AG09309 (cell line): ENCODE measurements around the gene PRKN.

Source experiments
- DNase-seq: peaks from one replicate; pipeline ENCODE4 v3.0.0-alpha.2; 2010; ENCODE audit warnings: low read depth
- H3K4me3 ChIP-seq: 2 replicates; pipeline ENCODE4 v1.5.1; 2011; ENCODE audit warnings: mild to moderate bottlenecking, low read depth, low read length, moderate library complexity; ENCODE audit not compliant: control insufficient read depth
- CTCF ChIP-seq: IDR thresholded peaks from 2 replicates; pipeline ENCODE4 v1.5.1; 2011; ENCODE audit warnings: mild to moderate bottlenecking, low read depth, low read length, inconsistent platforms; ENCODE audit not compliant: insufficient read depth, control insufficient read depth; ENCODE audit errors: missing control alignments

Gene PRKN

DNA sequence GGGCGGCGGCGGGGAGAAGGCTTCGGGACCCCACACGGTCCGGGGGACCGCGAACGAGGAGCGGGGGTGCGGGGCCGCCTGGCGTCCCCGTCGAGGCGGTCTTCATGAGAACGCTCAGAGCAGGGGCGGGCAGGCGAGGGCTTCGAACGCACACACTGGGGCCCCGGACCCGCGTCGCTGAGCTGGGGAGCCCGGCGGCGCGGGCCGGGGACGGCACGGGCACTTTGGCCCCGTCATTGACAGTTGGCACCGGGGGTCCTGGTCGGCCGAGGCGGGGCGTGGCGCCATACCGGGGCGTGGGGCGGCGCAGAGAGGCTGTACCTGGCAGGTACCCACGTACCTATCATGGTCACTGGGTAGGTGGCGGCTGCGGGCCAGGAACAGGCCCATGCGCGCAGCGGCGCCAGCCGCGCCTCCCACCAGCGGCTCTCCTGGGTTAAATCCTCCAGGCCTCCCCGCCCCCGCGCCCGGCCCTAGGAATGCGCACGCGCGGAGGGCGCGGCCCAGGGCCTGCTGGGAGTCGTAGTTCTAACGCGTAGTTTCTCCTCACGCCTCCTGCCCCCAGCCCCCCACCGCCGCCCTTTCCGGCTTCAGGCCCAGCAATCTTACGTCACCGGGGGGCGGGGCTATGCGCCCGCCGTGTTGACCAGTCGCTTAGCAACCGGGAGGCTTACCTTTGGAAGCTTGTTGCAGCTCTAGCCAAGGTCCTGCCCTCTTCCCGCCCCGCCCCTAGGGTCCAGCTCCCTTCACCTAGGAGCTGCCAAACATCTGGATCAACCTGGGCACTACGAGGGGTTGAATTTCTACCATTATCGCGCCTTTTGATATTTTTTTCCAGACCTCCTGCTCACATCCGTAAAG, at the start of gene PRKN, which contains the start of gene PACRG:
Gene PRKN (minus strand): TSS at position 445 of the 861 bp plus-strand sequence.
Gene PACRG (plus strand): TSS at position 653 of the 861 bp plus-strand sequence.
- H3K4me3 ChIP-seq, result peak within 1 kb of the TSS; percentile 84
- DNase-seq, result peak; percentile 68
- TF ChIP-seq CTCF, result no peak

- H3K4me3 ChIP-seq, result no peak overlapping the region
- no peak for TF ChIP-seq CTCF
- DNase-seq, result no peak
These were observed 49.5 kb upstream of the PRKN start for GRCh38 chr6:162777091-162777490.

DNA sequence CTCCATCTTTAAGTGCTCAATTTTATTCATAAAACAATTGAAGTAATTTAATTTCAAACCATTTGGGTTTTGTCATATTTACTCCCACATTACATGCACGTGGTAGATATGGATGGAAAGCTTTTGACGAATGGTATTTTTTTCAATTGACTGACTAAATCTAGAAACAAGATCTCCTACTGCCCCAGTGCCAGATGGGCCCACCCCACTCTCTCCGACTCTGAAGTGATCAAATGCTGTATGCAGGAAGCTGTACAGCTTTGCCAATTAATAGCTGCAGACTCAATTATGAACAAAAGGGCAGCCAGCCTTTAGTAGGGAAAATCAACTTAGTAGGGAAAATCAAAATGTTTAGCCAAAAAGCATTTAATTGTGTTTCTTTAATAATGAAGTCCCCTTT, 46.4 kb upstream of the PRKN start:
- H3K4me3 ChIP-seq, result no peak overlapping the region
- DNase-seq, result no peak
- TF ChIP-seq CTCF, result no peak

DNA sequence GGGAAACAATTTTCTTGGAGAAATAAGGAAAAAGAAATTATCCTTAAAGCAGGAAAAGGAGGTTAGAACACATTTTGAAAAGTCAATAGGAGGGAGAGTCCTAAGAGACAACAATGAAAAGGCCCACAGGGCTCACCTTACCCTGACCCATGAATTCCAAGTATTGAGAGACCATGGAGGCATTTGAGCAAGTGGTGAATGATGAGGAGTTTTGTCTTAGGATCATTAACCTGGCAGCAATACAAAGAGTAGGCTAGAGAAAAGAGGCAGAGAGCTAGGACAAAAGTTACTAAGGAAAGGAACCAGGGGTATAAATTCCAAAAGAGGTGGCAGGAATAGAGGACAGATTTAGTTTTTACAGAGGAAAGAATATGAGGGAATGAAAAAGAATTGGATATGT, 44.9 kb upstream of the PRKN start:
- TF ChIP-seq CTCF, result no peak
- no peak overlapping the region for H3K4me3 ChIP-seq
- DNase-seq, result no peak

GRCh38 chr6:162770955-162771354, 43.4 kb upstream of the PRKN start:
- TF ChIP-seq CTCF, result no peak
- DNase-seq, result no peak
- H3K4me3 ChIP-seq, result no peak overlapping the region

DNA sequence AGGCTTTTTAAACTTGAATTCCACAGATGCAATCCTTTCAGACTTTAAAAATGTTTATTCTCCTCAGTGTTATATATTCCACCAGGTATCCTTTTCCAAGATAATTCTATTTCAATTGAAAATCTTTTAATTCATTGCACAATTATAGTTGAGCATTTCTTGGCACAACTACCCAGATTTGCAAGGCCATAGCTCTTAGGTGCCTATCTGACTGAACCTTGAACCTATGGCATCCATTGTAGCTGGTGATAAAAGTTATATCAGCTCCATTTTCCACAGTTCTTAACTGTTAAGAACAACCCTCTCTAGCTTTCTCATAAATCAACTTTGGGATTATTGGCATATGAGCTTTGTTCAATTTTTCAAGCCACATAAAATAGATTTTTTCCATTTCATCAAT, 42.6 kb upstream of the PRKN start:
- DNase-seq, result no peak
- no peak overlapping the region for H3K4me3 ChIP-seq
- no peak for TF ChIP-seq CTCF
